ENCODE results near the gene TCF7L1.

TCF7L1 gene

DNA sequence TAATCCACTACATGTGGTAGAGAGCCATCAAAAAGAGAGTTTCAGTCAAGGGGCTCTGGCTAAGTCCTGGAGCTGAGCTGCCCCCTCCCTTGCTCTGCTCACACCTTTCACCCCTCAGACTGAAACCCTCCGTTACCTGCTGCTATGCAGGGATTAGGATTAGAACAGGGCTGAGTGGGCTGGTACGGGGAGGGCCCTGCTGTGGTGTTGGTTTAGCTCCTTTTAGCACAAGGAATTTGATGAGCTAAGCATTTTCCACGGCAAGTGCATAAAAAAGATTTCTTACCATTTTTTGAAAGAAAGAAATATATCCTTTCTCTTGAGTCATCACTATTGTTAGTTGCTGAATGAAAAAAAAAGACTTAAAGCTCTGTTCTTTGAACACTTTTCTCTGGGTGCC is 46.3 kb downstream of the TCF7L1 start:
- H3K4me1 ChIP-seq (ENCODE audit: insufficient read depth, insufficient read length) = peaks cover 11% of the 10 kb centered on the region
- peaks cover 1% of the 10 kb centered on the region for H3K36me3 ChIP-seq (ENCODE audit: insufficient read depth, insufficient read length, low read length)
- no peaks in the 10 kb centered on the region for H3K9me3 ChIP-seq (ENCODE audit: insufficient read depth, low read length)
- DNase-seq (ENCODE audit: low read depth, low spot score) = no peak
- no peak overlapping the region for H3K4me3 ChIP-seq (ENCODE audit: insufficient read length, low read depth)
- no peak overlapping the region for H3K9ac ChIP-seq (ENCODE audit: insufficient read length, low read depth)
- TF ChIP-seq YY1 (IDR thresholded peaks at IDR 0.05; ENCODE audit: insufficient read depth, insufficient read length) = no peak
- no peak for TF ChIP-seq SUZ12 (IDR thresholded peaks at IDR 0.05; ENCODE audit: extremely low read depth, insufficient read depth, insufficient read length)
- TF ChIP-seq ZNF274 (IDR thresholded peaks at IDR 0.05; ENCODE audit: low read depth, low read length) = no peak
- no peaks in the 10 kb centered on the region for H3K27me3 ChIP-seq (ENCODE audit: insufficient read depth, insufficient read length)

- no peak overlapping the region for H3K9ac ChIP-seq (ENCODE audit: insufficient read length, low read depth)
- H3K4me3 ChIP-seq (ENCODE audit: insufficient read length, low read depth) = no peak overlapping the region
- TF ChIP-seq SUZ12 (IDR thresholded peaks at IDR 0.05; ENCODE audit: extremely low read depth, insufficient read depth, insufficient read length) (no peak), ZNF274 (IDR thresholded peaks at IDR 0.05; ENCODE audit: low read depth, low read length) (no peak), YY1 (IDR thresholded peaks at IDR 0.05; ENCODE audit: insufficient read depth, insufficient read length) (no peak)
These were observed 47.3 kb downstream of the TCF7L1 start for GRCh38 chr2:85180322-85181133.

DNA sequence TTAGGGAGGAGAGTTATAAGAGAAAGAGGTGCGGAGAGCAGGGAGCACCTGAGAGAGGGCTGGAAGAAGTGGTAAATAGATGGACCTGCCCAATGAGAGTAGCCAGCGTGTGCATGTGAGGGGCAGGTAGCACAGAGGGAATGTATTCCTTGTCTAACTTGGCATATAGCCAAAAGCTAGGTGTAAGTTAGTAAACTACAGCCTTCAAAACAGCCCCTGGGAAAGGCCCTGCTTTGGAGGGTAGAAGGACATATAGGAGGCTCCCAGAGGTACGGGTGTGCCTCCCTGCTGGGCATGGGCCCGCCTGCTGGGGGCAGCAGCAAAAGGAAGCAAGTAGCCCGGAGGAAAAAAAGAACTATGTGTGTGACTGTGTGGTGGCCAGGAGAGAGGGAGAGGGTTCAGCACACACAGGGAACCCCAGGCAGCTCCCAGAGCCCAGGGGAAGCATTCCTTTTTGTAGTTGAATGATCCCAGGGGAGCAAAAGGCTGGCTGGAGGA is 48.0 kb downstream of the TCF7L1 start:
- Histone ChIP-seq H3K9ac (ENCODE audit: insufficient read length, low read depth) (no peak overlapping the region), H3K9me3 (ENCODE audit: insufficient read depth, low read length) (no peaks in the 10 kb centered on the region), H3K4me1 (ENCODE audit: insufficient read depth, insufficient read length) (peaks cover 11% of the 10 kb centered on the region), H3K27me3 (ENCODE audit: insufficient read depth, insufficient read length) (no peaks in the 10 kb centered on the region), H3K4me3 (ENCODE audit: insufficient read length, low read depth) (no peak overlapping the region), H3K36me3 (ENCODE audit: insufficient read depth, insufficient read length, low read length) (peaks cover 3% of the 10 kb centered on the region)
- no peak for DNase-seq (ENCODE audit: low read depth, low spot score)
- no peak for TF ChIP-seq ZNF274 (IDR thresholded peaks at IDR 0.05; ENCODE audit: low read depth, low read length)
- TF ChIP-seq YY1 (IDR thresholded peaks at IDR 0.05; ENCODE audit: insufficient read depth, insufficient read length) = no peak
- no peak for TF ChIP-seq SUZ12 (IDR thresholded peaks at IDR 0.05; ENCODE audit: extremely low read depth, insufficient read depth, insufficient read length)

More at GRCh38 chr2:85180322-85181133, 47.3 kb downstream of the TCF7L1 start:
- Histone ChIP-seq H3K27me3 (ENCODE audit: insufficient read depth, insufficient read length) (no peaks in the 10 kb centered on the region), H3K4me1 (ENCODE audit: insufficient read depth, insufficient read length) (peaks cover 11% of the 10 kb centered on the region), H3K36me3 (ENCODE audit: insufficient read depth, insufficient read length, low read length) (peaks cover 3% of the 10 kb centered on the region), H3K9me3 (ENCODE audit: insufficient read depth, low read length) (no peaks in the 10 kb centered on the region)
- no peak for DNase-seq (ENCODE audit: low read depth, low spot score)

- Histone ChIP-seq H3K36me3 (ENCODE audit: insufficient read depth, insufficient read length, low read length) (peaks cover 5% of the 10 kb centered on the region), H3K4me3 (ENCODE audit: insufficient read length, low read depth) (no peak overlapping the region), H3K4me1 (ENCODE audit: insufficient read depth, insufficient read length) (peaks cover 11% of the 10 kb centered on the region), H3K27me3 (ENCODE audit: insufficient read depth, insufficient read length) (no peaks in the 10 kb centered on the region), H3K9me3 (ENCODE audit: insufficient read depth, low read length) (no peaks in the 10 kb centered on the region), H3K9ac (ENCODE audit: insufficient read length, low read depth) (no peak overlapping the region)
- no peak for TF ChIP-seq SUZ12 (IDR thresholded peaks at IDR 0.05; ENCODE audit: extremely low read depth, insufficient read depth, insufficient read length)
- TF ChIP-seq YY1 (IDR thresholded peaks at IDR 0.05; ENCODE audit: insufficient read depth, insufficient read length) = no peak
- TF ChIP-seq ZNF274 (IDR thresholded peaks at IDR 0.05; ENCODE audit: low read depth, low read length) = no peak
- DNase-seq (ENCODE audit: low read depth, low spot score) = no peak
These were observed 48.8 kb downstream of the TCF7L1 start for GRCh38 chr2:85181844-85182456.

DNA sequence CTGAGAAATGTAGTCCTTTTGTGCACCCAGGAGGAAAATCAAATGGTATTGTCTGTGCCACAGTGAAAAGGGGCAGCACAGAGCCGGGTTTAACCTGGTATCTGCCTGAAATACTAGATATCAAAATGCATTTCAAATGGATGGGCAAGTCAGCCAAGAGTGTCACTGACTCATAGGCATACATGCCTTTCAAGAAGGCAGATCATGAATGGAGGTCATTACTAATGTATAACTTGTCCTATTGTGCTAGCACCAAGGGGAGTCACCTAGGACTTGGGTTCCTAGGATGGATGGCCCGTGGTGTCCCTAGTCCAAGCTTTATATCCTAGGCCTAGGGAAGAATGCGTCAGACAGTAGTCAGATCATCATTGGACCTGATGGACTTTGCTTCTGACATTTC is 49.9 kb downstream of the TCF7L1 start:
- Histone ChIP-seq H3K36me3 (ENCODE audit: insufficient read depth, insufficient read length, low read length) (peaks cover 7% of the 10 kb centered on the region), H3K4me3 (ENCODE audit: insufficient read length, low read depth) (no peak overlapping the region), H3K4me1 (ENCODE audit: insufficient read depth, insufficient read length) (peaks cover 11% of the 10 kb centered on the region), H3K27me3 (ENCODE audit: insufficient read depth, insufficient read length) (no peaks in the 10 kb centered on the region), H3K9ac (ENCODE audit: insufficient read length, low read depth) (no peak overlapping the region), H3K9me3 (ENCODE audit: insufficient read depth, low read length) (no peaks in the 10 kb centered on the region)
- TF ChIP-seq SUZ12 (IDR thresholded peaks at IDR 0.05; ENCODE audit: extremely low read depth, insufficient read depth, insufficient read length) (no peak), YY1 (IDR thresholded peaks at IDR 0.05; ENCODE audit: insufficient read depth, insufficient read length) (no peak), ZNF274 (IDR thresholded peaks at IDR 0.05; ENCODE audit: low read depth, low read length) (no peak)
- no peak for DNase-seq (ENCODE audit: low read depth, low spot score)

GRCh38 chr2:85183479-85183878 is 50.3 kb downstream of the TCF7L1 start:
- peaks cover 7% of the 10 kb centered on the region for H3K36me3 ChIP-seq (ENCODE audit: insufficient read depth, insufficient read length, low read length)
- no peak overlapping the region for H3K4me3 ChIP-seq (ENCODE audit: insufficient read length, low read depth)
- no peaks in the 10 kb centered on the region for H3K9me3 ChIP-seq (ENCODE audit: insufficient read depth, low read length)
- peaks cover 9% of the 10 kb centered on the region for H3K4me1 ChIP-seq (ENCODE audit: insufficient read depth, insufficient read length)
- TF ChIP-seq YY1 (IDR thresholded peaks at IDR 0.05; ENCODE audit: insufficient read depth, insufficient read length) (no peak), SUZ12 (IDR thresholded peaks at IDR 0.05; ENCODE audit: extremely low read depth, insufficient read depth, insufficient read length) (no peak), ZNF274 (IDR thresholded peaks at IDR 0.05; ENCODE audit: low read depth, low read length) (no peak)
- DNase-seq (ENCODE audit: low read depth, low spot score) = no peak
- H3K27me3 ChIP-seq (ENCODE audit: insufficient read depth, insufficient read length) = no peaks in the 10 kb centered on the region
- H3K9ac ChIP-seq (ENCODE audit: insufficient read length, low read depth) = no peak overlapping the region

- Histone ChIP-seq H3K27me3 (ENCODE audit: insufficient read depth, insufficient read length) (no peaks in the 10 kb centered on the region), H3K9me3 (ENCODE audit: insufficient read depth, low read length) (no peaks in the 10 kb centered on the region), H3K4me3 (ENCODE audit: insufficient read length, low read depth) (no peak overlapping the region), H3K4me1 (ENCODE audit: insufficient read depth, insufficient read length) (peaks cover 5% of the 10 kb centered on the region), H3K36me3 (ENCODE audit: insufficient read depth, insufficient read length, low read length) (peaks cover 7% of the 10 kb centered on the region), H3K9ac (ENCODE audit: insufficient read length, low read depth) (no peak overlapping the region)
- TF ChIP-seq ZNF274 (IDR thresholded peaks at IDR 0.05; ENCODE audit: low read depth, low read length) (no peak), SUZ12 (IDR thresholded peaks at IDR 0.05; ENCODE audit: extremely low read depth, insufficient read depth, insufficient read length) (no peak)
- no peak for DNase-seq (ENCODE audit: low read depth, low spot score)
These were observed 51.0 kb downstream of the TCF7L1 start for GRCh38 chr2:85184231-85184630.

All from NT2/D1 (cell line).